Activated CD4-positive, CD25-positive, alpha-beta regulatory T cell treated with anti-CD3 and anti-CD28 coated beads, Interleukin-2, amount 50 U/mL, for 24 hours (primary cell): ENCODE measurements around the gene CTDP1.

Experiments
- ATAC-seq, 2 donors: fragments of 150-1000 bp; cut with Tn5 transposase; one replicate each; pipeline ENCODE4 v1.10.0; 2021; ENCODE audit warnings: mild to moderate bottlenecking in 1 of 2, moderate library complexity in 1 of 2

The CTDP1 gene

GRCh38 chr18:79679552-79680099 is at the start of gene CTDP1:
TSS of gene CTDP1 (plus strand) at chr18:79679803. CDS start at chr18:79679948, 145 bp downstream.
- peak; percentile 65 to 68 for ATAC-seq

- no peak for ATAC-seq
Measured at GRCh38 chr18:79630281-79631095, 49.1 kb upstream of the CTDP1 start.

- ATAC-seq: no peak
Measured at GRCh38 chr18:79631096-79631507, 48.5 kb upstream of the CTDP1 start.

- peak in 1 of 2 donors; percentile 41 for ATAC-seq
Measured at GRCh38 chr18:79631761-79632446, 47.7 kb upstream of the CTDP1 start.

- ATAC-seq: no peak
Measured at GRCh38 chr18:79632765-79633164, 46.8 kb upstream of the CTDP1 start.

- ATAC-seq: no peak
Measured at GRCh38 chr18:79634186-79634585, 45.4 kb upstream of the CTDP1 start.

GRCh38 chr18:79634593-79635426 is 44.8 kb upstream of the CTDP1 start:
- ATAC-seq: no peak

- ATAC-seq: no peak
Measured at GRCh38 chr18:79635427-79635726, 44.2 kb upstream of the CTDP1 start.

- no peak for ATAC-seq
Measured at GRCh38 chr18:79637181-79637920, 42.3 kb upstream of the CTDP1 start.

- ATAC-seq: no peak
Measured at GRCh38 chr18:79637921-79638909, 41.4 kb upstream of the CTDP1 start.

- ATAC-seq: no peak
Measured at GRCh38 chr18:79639072-79639829, 40.4 kb upstream of the CTDP1 start.

- ATAC-seq: no peak
Measured at GRCh38 chr18:79640064-79640672, 39.4 kb upstream of the CTDP1 start.

GRCh38 chr18:79640875-79641274 is 38.7 kb upstream of the CTDP1 start:
- ATAC-seq: no peak

- no peak for ATAC-seq
Measured at GRCh38 chr18:79641722-79642497, 37.7 kb upstream of the CTDP1 start.

GRCh38 chr18:79642626-79643025 is 37.0 kb upstream of the CTDP1 start:
- ATAC-seq: no peak

GRCh38 chr18:79643054-79643984 is 36.3 kb upstream of the CTDP1 start:
- no peak for ATAC-seq

- ATAC-seq: peak; percentile 76 to 79
Measured at GRCh38 chr18:79644006-79644665, 35.5 kb upstream of the CTDP1 start.
